ENCODE results near the gene P2RY6.

DNA sequence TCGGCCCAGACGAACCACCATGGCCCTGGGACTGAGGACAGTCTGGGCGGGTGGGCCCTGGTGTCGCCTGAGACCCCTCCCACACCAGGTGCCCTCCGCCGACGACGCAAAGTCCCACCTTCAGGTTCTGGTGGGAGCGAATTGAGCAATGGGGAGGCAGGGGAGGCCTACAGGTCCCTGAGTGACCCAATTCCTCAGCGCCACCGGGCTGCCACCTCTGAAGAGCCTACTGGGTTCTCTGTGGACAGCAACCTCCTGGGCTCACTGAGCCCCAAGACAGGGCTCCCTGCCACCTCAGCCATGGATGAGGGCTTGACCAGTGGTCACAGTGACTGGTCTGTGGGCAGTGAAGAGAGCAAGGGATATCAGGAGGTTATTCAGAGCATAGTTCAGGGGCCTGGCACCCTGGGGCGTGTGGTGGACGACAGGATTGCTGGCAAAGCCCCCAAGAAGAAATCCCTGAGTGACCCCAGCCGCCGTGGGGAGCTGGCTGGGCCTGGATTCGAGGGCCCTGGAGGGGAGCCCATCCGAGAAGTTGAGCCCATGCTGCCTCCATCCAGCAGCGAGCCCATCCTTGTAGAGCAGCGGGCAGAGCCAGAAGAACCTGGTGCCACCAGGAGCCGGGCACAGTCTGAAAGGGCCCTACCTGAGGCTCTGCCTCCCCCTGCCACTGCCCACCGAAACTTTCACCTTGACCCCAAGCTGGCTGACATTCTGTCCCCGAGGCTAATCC lies 38.7 kb downstream of the P2RY6 start:
- TF ChIP-seq POLR2AphosphoS5 (IDR thresholded peaks at IDR 0.05; ENCODE audit: low read depth, low read length) (no peak), POLR2A (IDR thresholded peaks at IDR 0.05; ENCODE audit: low read depth, low read length) (no peak), TAF1 (IDR thresholded peaks at IDR 0.05; ENCODE audit: low read depth, low read length) (no peak), SPI1 (IDR thresholded peaks at IDR 0.05; ENCODE audit: low read depth, low read length) (no peak), POU2F2 (IDR thresholded peaks at IDR 0.05; ENCODE audit: low read depth, low read length) (no peak)
